Activated CD4-positive, alpha-beta T cell treated with anti-CD3 and anti-CD28 coated beads, Interleukin-2, Interleukin-4, amounts not matched to agents 100 ng/mL and 50 ng/mL, durations not matched to agents 16 hours and 8 hours (primary cell): ENCODE results near the gene TRIB2.
"Not testable (repeated sequence)": the region's sequence is repeated elsewhere in the genome, so short reads cannot be mapped to it uniquely, and the experiment has no call there.

Experiments used
- DNase-seq: peaks from one replicate; pipeline ENCODE4 v3.0.0-alpha.2; 2020; ENCODE audit warnings: low spot score

The TRIB2 gene

DNA sequence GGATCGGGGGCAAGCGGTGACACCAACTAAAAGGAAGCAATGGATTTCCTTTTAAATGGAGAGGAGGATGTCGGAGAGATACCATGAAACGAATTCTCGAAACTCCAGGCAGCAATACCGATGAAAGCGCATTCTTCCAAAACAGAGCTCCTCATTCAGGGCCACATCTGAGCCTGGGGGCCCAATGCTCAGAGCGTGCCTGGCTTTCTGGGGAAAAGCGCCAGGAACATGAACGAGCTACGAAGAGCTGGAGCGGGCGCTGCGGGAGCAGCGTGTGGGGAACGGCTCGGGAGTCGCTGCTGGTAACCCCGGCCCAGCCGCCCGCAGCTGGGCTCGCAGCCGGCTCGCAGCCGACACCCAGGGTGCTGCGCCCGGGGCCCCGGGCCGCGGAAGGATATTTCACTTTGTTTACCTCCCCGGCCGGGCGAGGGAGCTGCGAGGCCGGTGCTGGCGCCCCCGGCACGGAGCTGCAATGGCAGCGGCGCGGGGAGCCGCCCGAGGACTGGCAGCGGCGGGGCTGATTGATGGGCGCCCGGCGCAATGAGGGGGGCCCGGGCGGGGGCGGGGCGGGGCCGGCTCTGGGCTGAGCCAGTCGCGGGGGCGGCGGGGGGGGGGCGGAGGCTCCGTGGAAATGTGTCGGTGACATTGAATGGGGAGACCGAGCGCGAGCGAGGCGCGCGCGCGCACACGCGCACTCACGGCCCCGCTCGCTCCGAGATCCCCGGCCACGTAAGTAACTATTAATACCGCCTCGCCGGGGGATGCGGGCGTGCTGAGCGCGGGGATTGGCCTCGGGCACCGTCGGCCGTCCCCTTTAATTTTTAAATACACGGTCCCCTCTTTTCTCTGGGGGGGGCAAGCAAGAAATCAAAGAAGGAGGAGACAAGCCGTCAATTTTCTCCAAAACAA, at the start of gene TRIB2:
Gene TRIB2, plus strand, starts transcription at position 655 of the 909 bp plus-strand sequence. CDS start 1,372 bp downstream, outside the sequence.
- DNase-seq: peak; percentile 84

GRCh38 chr2:12669036-12669435, 47.7 kb upstream of the TRIB2 start:
- DNase-seq: no peak

GRCh38 chr2:12672711-12673315, 43.9 kb upstream of the TRIB2 start:
- no peak for DNase-seq

GRCh38 chr2:12674644-12675328, 42.0 kb upstream of the TRIB2 start:
- no peak for DNase-seq

GRCh38 chr2:12675352-12675795, 41.4 kb upstream of the TRIB2 start:
- DNase-seq: no peak

DNA sequence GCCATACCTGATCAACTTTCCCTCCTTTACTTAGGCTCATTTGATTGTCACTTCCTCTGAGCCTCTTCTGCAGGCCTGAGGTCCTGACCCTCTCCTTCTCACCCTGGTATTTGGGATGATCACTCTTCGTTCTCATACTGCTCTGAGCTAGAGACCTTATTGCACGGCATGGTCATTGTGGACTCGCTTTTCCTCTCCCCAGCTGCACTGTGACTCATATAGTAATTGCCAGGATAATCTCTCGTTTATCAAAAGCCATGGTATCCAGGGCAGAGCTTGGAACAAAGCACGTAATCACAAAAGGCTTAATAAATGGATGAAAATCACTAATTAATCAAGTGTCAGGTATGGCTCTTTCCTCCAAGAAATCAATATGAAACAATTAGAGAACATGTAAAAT, 40.9 kb upstream of the TRIB2 start:
- no peak for DNase-seq

DNA sequence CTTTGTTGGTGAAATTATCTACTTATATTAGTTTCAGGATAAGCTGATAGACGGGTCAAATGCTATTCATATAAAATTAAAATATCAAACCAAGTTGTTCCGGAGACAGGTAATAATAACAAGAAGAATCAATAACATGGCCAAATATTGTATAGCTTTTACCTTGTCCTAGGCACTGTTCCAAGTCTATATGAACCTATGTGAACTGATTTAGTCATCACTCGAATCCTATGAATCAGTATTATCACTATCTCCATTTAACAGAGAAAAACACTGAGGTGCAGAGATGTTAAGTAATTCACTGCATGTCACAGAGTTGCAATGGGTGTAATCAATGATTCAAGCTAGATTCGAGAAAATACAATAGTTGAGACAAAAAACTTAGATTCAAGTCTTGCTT, 40.0 kb upstream of the TRIB2 start:
- no peak for DNase-seq

- DNase-seq: no peak
Measured at GRCh38 chr2:12678186-12678585, 38.5 kb upstream of the TRIB2 start.

GRCh38 chr2:12679550-12680072, 37.1 kb upstream of the TRIB2 start:
- no peak for DNase-seq

- not testable (repeated sequence) for DNase-seq
Measured at GRCh38 chr2:12680115-12680514, 36.6 kb upstream of the TRIB2 start.

GRCh38 chr2:12682017-12682416, 34.7 kb upstream of the TRIB2 start:
- DNase-seq: no peak

DNA sequence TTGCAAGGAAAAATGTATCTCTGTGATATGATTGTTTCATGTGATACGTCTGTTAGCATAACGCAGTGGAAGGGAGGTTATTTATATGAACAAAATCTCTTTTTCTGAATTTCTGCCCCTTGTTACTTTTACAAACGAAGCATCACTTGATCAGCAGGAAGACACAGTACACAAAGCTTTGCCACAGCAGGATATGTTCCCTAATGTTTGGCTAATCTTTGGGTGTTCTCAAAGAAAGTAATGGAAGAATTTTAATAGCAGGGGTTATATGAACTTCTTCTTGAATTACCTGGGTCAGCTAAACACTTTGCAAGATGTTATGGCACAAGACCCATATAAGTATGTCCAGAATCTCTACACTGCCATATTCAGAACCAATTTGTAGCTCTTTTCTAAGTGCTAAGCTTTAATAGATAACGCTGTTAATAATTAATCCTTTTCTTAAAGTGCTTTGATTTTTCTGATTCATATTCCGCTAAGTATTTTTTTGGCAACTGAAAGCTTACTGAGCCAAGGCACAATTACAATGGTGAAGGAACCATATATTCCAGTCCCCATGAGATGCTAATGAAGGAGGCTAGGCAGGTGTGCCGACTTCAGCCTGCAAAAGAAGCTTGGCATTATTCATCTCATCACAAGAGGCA, 33.2 kb upstream of the TRIB2 start:
- DNase-seq: no peak

DNA sequence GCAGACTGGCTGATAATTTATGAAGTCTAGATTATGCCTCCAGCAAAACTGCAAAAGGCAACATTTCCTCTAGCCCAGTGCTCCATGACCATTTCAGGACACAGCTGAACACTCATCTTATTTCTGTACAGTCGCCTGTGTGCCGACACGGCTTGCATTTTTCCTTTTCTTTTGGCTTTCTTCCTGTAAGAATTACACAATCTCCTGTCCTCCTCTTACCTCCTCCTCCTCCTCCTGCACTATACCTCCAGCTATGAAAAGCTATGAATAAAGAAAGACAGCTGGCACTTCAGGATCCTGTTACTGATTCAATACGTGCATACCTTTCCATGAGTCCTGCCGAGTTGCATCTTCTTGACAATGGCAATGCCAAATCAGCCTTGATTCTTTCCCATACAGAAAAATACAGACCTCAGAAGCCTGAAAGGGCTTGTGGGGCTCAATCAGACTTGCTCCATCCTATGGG, 32.2 kb upstream of the TRIB2 start:
- DNase-seq: no peak

GRCh38 chr2:12685145-12685544, 31.6 kb upstream of the TRIB2 start:
- no peak for DNase-seq

DNA sequence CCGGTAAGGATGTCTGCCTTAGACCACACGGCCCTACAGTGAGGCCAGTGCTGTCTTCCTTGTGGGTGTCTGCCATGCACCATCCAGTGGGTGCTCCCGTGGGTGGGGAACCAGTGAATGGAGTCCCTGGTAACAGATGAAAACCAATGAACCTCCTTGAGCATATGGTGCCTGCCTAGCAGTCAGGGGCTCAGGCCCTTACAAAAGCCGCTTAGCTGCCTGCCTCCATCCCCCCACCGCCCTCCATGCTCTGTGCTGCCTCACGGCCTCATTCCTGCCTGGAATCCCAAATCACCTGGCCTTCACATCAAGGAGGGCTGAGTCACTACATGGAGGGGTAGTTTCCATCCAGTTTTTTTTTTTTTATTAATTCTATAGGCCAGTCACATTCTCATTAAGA, 30.8 kb upstream of the TRIB2 start:
- DNase-seq: no peak

GRCh38 chr2:12686708-12687283, 29.9 kb upstream of the TRIB2 start:
- no peak for DNase-seq

GRCh38 chr2:12688091-12688490, 28.6 kb upstream of the TRIB2 start:
- DNase-seq: no peak

- DNase-seq: no peak
Measured at GRCh38 chr2:12688893-12689292, 27.8 kb upstream of the TRIB2 start.

GRCh38 chr2:12693509-12693908, 23.2 kb upstream of the TRIB2 start:
- DNase-seq: no peak

- DNase-seq: peak; percentile 17
Measured at GRCh38 chr2:12694990-12695774, 21.6 kb upstream of the TRIB2 start.

DNA sequence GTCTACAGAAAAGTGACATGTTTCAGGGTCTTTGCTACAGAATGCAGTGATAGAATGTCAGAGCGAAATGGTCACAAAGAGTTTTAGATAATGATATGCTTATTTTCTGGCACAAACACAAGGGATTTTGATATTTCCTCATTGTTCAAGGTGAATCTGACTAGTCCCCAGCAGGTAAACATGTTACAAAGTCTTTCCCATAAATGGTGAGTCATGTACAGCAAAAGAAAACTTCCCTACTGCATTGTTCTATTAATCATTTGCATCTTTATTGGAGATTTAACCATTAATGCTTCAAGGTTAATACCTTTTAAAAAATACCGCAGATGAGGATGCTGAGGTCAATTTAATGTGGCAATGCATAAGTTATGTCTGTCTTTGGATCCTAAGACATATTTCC, 19.1 kb upstream of the TRIB2 start:
- DNase-seq: no peak
